Measurements from ENCODE around the gene ATXN1. TPM values are rescaled to one million over a fixed set of nuclear protein-coding genes. Genes with fewer than 3 reads are reported as not detected.

Gene ATXN1
- total RNA-seq, 1 donor from 2014 or later = 59.8 TPM

DNA sequence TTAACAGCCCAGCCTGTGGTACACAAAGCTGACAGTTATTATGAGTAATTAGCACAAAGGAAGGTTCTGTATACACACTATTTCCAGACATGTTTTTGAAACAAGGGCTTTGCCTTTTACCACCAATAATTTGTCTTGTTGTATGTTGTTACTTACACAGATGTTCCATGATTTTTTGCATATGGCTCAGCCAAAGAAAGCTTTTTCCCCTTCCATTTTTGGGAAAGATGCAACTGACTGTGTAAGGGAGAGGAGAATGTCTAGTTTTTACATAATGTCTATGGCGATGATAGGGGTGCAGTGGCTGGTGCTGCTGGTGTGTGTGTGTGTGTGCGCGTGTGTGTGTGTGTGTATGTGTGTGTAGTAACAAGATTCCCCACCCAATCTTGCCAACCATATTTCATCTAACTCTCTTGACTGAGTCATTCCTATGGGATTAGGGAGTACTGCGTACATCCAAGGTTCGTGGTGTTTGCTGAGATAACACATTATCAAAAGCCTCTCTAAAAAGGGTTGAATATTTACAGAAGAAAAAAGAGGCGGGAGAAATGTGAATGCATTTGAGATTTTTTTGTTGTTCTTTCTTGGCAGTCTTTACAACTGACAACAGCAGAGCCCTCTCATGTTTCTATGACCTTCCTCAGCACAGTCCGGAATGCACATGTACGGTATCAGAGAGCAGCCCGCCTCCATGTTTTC is 330.7 kb downstream of the ATXN1 start:
- peaks cover 36% of the 10 kb centered on the region for H3K4me1 Mint-ChIP-seq
- CTCF ChIA-PET = no interaction called here
- no peak overlapping the region for H3K4me3 Mint-ChIP-seq
- POLR2A ChIA-PET = interaction anchor here (0.5 to 0.8 kb wide), 2 partner anchors 12 to 74 kb away, joined by 3 to 6 read pairs; no protein-coding TSS in a partner anchor
- no peak overlapping the region for H3K27ac Mint-ChIP-seq
- intact Hi-C loops (cut with micrococcal nuclease) = no loop called here
- no peaks in the 10 kb centered on the region for H3K9me3 Mint-ChIP-seq
- no peaks in the 10 kb centered on the region for H3K36me3 Mint-ChIP-seq (ENCODE audit: low read depth)
- H3K27me3 Mint-ChIP-seq = no peaks in the 10 kb centered on the region
- no peak for TF ChIP-seq CTCF (IDR thresholded peaks at IDR 0.05)
- no peak for DNase-seq
- no peak for ATAC-seq (ENCODE audit: low read depth)

GRCh38 chr6:16429669-16430068 is 331.6 kb downstream of the ATXN1 start:
- ChIA-PET POLR2A (no interaction called here), CTCF (no interaction called here)
- Mint-ChIP-seq H3K4me1 (peaks cover 36% of the 10 kb centered on the region), H3K4me3 (no peak overlapping the region), H3K36me3 (ENCODE audit: low read depth) (no peaks in the 10 kb centered on the region), H3K9me3 (no peaks in the 10 kb centered on the region), H3K27ac (no peak overlapping the region), H3K27me3 (no peaks in the 10 kb centered on the region)
- no peak for DNase-seq
- intact Hi-C loops (cut with micrococcal nuclease) = no loop called here
- no peak for ATAC-seq (ENCODE audit: low read depth)
- TF ChIP-seq CTCF (IDR thresholded peaks at IDR 0.05) = no peak

DNA sequence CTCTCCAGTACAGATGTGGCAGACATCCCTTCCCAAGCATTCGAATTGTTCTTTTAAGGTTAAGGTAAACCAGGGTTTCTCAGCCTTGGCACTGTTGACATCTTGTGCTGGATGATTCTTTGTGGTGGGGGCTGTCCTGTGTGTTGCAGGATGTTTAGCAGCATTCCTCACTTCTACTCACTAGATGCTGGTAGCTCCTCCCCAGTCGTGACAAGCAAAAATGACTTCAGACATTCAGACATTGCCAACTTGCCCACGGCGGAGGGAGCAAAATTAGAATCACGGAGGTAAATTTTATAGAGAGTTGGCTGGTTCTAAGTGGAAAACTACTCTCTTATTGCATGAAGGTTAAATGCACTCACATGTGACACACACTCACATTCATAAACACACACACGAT is 334.1 kb downstream of the ATXN1 start:
- ChIA-PET POLR2A (no interaction called here), CTCF (no interaction called here)
- Mint-ChIP-seq H3K4me1 (peaks cover 34% of the 10 kb centered on the region), H3K4me3 (no peak overlapping the region), H3K9me3 (no peaks in the 10 kb centered on the region), H3K27me3 (no peaks in the 10 kb centered on the region), H3K27ac (no peak overlapping the region), H3K36me3 (ENCODE audit: low read depth) (no peaks in the 10 kb centered on the region)
- no peak for TF ChIP-seq CTCF (IDR thresholded peaks at IDR 0.05)
- no peak for ATAC-seq (ENCODE audit: low read depth)
- intact Hi-C loops (cut with micrococcal nuclease) = no loop called here
- no peak for DNase-seq

GRCh38 chr6:16425881-16426615 is 335.2 kb downstream of the ATXN1 start:
- H3K27ac Mint-ChIP-seq = peak overlapping the region; percentile 62
- H3K27me3 Mint-ChIP-seq = no peaks in the 10 kb centered on the region
- H3K36me3 Mint-ChIP-seq (ENCODE audit: low read depth) = no peaks in the 10 kb centered on the region

More at GRCh38 chr6:16425881-16426615, 335.2 kb downstream of the ATXN1 start:
- CTCF ChIA-PET = no interaction called here
- ATAC-seq (ENCODE audit: low read depth) = no peak
- peaks cover 34% of the 10 kb centered on the region for H3K4me1 Mint-ChIP-seq
- POLR2A ChIA-PET = no interaction called here
- DNase-seq = no peak
- H3K4me3 Mint-ChIP-seq = no peak overlapping the region
- no peak for TF ChIP-seq CTCF (IDR thresholded peaks at IDR 0.05)
- H3K9me3 Mint-ChIP-seq = no peaks in the 10 kb centered on the region
- intact Hi-C loops (cut with micrococcal nuclease) = no loop called here

Data from activated B cell treated with CpG ODN at 0.5 μM for 24 hours (primary cell).